Transverse colon (tissue), 4 donors: Measurements from ENCODE around the gene ZNF629. TPM values are rescaled to one million over a fixed set of nuclear protein-coding genes. Genes with fewer than 3 reads are reported as not detected.
A peak's percentile ranks its signal among the peaks of the same experiment; 100 is the strongest.

ENCODE experiments used
- DNase-seq: peaks from one replicate; pipeline ENCODE4 v3.0.0-alpha.2; 2019
- H3K27ac ChIP-seq, 4 donors: fragments of 200-600 bp; sonication (generic); 2 replicates each; pipeline ENCODE4 v1.5.1; 2016 to 2018; ENCODE audit warnings: inconsistent platforms in 4 of 4
- H3K27me3 ChIP-seq: fragments of 200-600 bp; sonication (generic); 2 replicates; pipeline ENCODE4 v1.5.1; 2017; ENCODE audit warnings: inconsistent platforms
- H3K36me3 ChIP-seq, 4 donors: fragments of 200-600 bp; sonication (generic); 2 replicates each; pipeline ENCODE4 v1.5.1; 2017 to 2019; ENCODE audit warnings: inconsistent platforms in 4 of 4
- H3K4me1 ChIP-seq, 4 donors: fragments of 200-600 bp; sonication (generic); 2 replicates each; pipeline ENCODE4 v1.5.1; 2017 to 2020; ENCODE audit warnings: inconsistent platforms in 4 of 4
- H3K4me3 ChIP-seq, 4 donors: fragments of 200-600 bp; sonication (generic); 1 replicate in 1 of 4; 2 replicates in 3 of 4; pipeline versions ENCODE4 v1.5.1 to v1.6.1; 2017 to 2019; ENCODE audit warnings: inconsistent platforms in 4 of 4
- H3K9me3 ChIP-seq, 2 donors: fragments of 200-600 bp; sonication (generic); 2 replicates each; pipeline ENCODE4 v1.5.1; 2017 to 2019; ENCODE audit warnings: inconsistent platforms in 2 of 2
- EP300 ChIP-seq: sonication (generic); formaldehyde crosslinking; IDR thresholded peaks from one replicate; pipeline ENCODE4 v1.6.1; 2017; ENCODE audit warnings: antibody characterized with exemption, low read depth
- POLR2A ChIP-seq: fragments of 450-650 bp; IDR thresholded peaks from one replicate; pipeline ENCODE4 v1.6.1; 2016; ENCODE audit warnings: antibody characterized with exemption, mild to moderate bottlenecking, moderate library complexity
- POLR2AphosphoS5 ChIP-seq, 3 donors: sonication (generic); formaldehyde crosslinking; IDR thresholded peaks; one replicate each; pipeline ENCODE4 v1.6.1; 2016; ENCODE audit warnings: antibody characterized with exemption in 3 of 3
- WGBS, 2 donors: methylation state at CpG; one replicate each; pipeline ENCODE4 v1.1.5; 2018; ENCODE audit warnings: low coverage in 1 of 2; 5-methylcytosine and 5-hydroxymethylcytosine counted together
- in situ Hi-C, 4 donors: fragments of 200-750 bp; cut with MboI; loops; one replicate each; pipeline versions ENCODE4 v1.15.0 to v1.15.1; 2017; ENCODE audit warnings: low sequenced_read_pairs in 3 of 4, low pct_ligation_motif_present in 1 of 4, low pct_unique_long_range_greater_than_20kb in 1 of 4
- intact Hi-C: fragments of 100-400 bp; cut with DNase I; formaldehyde crosslinking; loops from one replicate; pipeline ENCODE4 v1.15.1; 2023; ENCODE audit warnings: low total_unique reads
- total RNA-seq, 4 donors: library from RNA; depleted of rRNA; stranded (reverse); fragments of >200 nt; gene quantifications; one replicate each; pipeline ENCODE4 v1.1.0, GENCODE V29; 2016
- TF ChIP-seq, protein P1 (sequence below), 5 experiments: fragments of 200-600 bp in 3 of 5; fragments of 450-650 bp in 2 of 5; sonication (generic) in 3 of 5; IDR thresholded peaks; 1 replicate in 2 of 5; 2 replicates in 3 of 5; pipeline ENCODE4 v1.5.1; 2016 to 2017; ENCODE audit warnings: antibody characterized with exemption in 5 of 5, inconsistent platforms in 3 of 5, mild to moderate bottlenecking in 2 of 5, moderate library complexity in 1 of 5

The ZNF629 gene
- total RNA-seq, 4 donors from 2014 or later, result 13.5 to 29.9 (median 16.4) TPM

DNA sequence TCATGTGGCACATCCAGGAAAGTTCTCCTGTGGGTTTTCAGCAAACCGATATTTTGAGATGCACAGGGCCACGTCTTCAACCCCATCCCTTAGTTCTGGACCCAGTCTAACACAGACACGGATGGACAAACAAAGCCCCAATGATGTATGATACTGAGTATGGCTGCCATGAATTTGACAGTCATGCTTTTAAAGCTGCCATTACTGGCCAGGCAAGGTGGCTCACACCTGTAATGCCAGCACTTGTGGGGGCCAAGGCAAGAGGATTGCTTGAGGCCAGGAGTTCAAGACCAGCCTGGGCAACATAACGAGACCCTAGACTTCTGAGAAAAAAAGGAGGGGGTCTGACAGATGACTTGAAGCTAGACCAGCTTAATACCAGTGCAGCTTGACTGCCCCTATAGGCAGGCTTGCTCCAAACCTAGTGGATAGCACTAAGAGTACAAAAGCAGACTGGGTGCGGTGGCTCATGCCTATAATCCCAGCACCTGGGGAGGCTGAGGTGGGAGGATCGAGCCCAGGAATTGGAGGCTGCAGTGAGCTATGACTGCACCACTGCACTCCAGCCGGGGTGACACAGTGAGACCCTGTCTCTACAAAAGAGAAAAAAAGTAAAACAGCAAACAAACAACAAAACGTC is 10.8 kb upstream of the ZNF629 start:
- 67 to 100% methylated on average over 1 to 8 of the region's 8 CpGs for WGBS, 2 donors
- Histone ChIP-seq H3K27me3 (no peaks in the 10 kb centered on the region), H3K27ac (no peak overlapping the region), H3K4me1 (no peaks in the 10 kb centered on the region), H3K9me3 (no peaks in the 10 kb centered on the region), H3K36me3 (no peaks in the 10 kb centered on the region), H3K4me3 (no peak overlapping the region)
- in situ Hi-C loops (no loop called here), intact Hi-C loops (no loop called here)
- DNase-seq, result no peak
- TF ChIP-seq EP300, result no peak
- TF ChIP-seq, protein P1, sequence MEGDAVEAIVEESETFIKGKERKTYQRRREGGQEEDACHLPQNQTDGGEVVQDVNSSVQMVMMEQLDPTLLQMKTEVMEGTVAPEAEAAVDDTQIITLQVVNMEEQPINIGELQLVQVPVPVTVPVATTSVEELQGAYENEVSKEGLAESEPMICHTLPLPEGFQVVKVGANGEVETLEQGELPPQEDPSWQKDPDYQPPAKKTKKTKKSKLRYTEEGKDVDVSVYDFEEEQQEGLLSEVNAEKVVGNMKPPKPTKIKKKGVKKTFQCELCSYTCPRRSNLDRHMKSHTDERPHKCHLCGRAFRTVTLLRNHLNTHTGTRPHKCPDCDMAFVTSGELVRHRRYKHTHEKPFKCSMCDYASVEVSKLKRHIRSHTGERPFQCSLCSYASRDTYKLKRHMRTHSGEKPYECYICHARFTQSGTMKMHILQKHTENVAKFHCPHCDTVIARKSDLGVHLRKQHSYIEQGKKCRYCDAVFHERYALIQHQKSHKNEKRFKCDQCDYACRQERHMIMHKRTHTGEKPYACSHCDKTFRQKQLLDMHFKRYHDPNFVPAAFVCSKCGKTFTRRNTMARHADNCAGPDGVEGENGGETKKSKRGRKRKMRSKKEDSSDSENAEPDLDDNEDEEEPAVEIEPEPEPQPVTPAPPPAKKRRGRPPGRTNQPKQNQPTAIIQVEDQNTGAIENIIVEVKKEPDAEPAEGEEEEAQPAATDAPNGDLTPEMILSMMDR (IDR thresholded peaks at IDR 0.05), result no peak
- TF ChIP-seq POLR2AphosphoS5 (IDR thresholded peaks at IDR 0.05), result no peak
- TF ChIP-seq POLR2A, result no peak

DNA sequence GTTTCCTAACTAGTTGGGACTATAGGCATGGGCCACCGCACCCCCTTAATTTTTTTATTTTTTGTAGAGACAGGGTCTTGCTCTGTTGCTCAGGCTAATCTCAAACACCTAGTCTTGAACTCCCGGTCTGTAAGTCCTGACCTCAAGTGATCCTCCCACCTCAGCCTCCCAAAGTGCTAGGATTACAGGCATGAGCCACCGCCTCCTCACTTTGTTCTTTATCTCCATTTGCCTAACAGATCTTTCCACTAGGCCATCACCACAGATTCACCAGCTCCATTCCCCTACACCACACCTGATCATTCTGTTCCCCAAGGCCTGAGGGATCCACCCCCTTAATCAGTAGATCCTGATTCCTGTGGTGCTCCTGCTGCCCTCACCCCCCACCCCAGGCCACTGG is 7.6 kb upstream of the ZNF629 start:
- WGBS, 2 donors, result 95 to 100% methylated on average over 1 to 3 of the region's 3 CpGs
- intact Hi-C loops (no loop called here), in situ Hi-C loops (no loop called here)
- Histone ChIP-seq H3K27me3 (no peaks in the 10 kb centered on the region), H3K4me1 (no peaks in the 10 kb centered on the region), H3K4me3 (no peak overlapping the region), H3K27ac (no peak overlapping the region), H3K9me3 (no peaks in the 10 kb centered on the region), H3K36me3 (no peaks in the 10 kb centered on the region)
- DNase-seq, result no peak
- TF ChIP-seq POLR2A (no peak), POLR2AphosphoS5 (IDR thresholded peaks at IDR 0.05) (no peak), EP300 (no peak)
- TF ChIP-seq, protein P1 (IDR thresholded peaks at IDR 0.05), result no peak

- no peaks in the 10 kb centered on the region for H3K36me3 ChIP-seq
- H3K9me3 ChIP-seq, result no peaks in the 10 kb centered on the region
- H3K27me3 ChIP-seq, result no peaks in the 10 kb centered on the region
- intact Hi-C loops (no loop called here), in situ Hi-C loops (no loop called here)
- H3K4me1 ChIP-seq, result no peaks in the 10 kb centered on the region
- no peak overlapping the region for H3K27ac ChIP-seq
- 72 to 81% methylated on average over 2 to 7 of the region's 7 CpGs for WGBS, 2 donors
- TF ChIP-seq POLR2AphosphoS5 (IDR thresholded peaks at IDR 0.05) (no peak), POLR2A (no peak)
- TF ChIP-seq, protein P1 (IDR thresholded peaks at IDR 0.05), result no peak
- no peak overlapping the region for H3K4me3 ChIP-seq
- no peak for DNase-seq
These were observed 6.6 kb upstream of the ZNF629 start for GRCh38 chr16:30793508-30794069.

GRCh38 chr16:30787613-30788378 is 791 bp upstream of the ZNF629 start:
- Histone ChIP-seq H3K27me3 (no peaks in the 10 kb centered on the region), H3K4me3 (peak overlapping the region; percentile 52 to 100 (median 90)), H3K4me1 (peaks cover 8 to 21% (median 12%) of the 10 kb centered on the region in 4 donors), H3K36me3 (peaks cover 0 to 6% (median 0%) of the 10 kb centered on the region in 4 donors), H3K9me3 (no peaks in the 10 kb centered on the region), H3K27ac (peak overlapping the region; percentile 85 to 97 (median 90))
- no peak for DNase-seq
- intact Hi-C loops (no loop called here), in situ Hi-C loops (no loop called here)
- TF ChIP-seq EP300 (no peak), POLR2AphosphoS5 (IDR thresholded peaks at IDR 0.05) (no peak), POLR2A (no peak)
- TF ChIP-seq, protein P1 (IDR thresholded peaks at IDR 0.05), result no peak
- WGBS, 2 donors, result 27 to 65% methylated on average over 2 to 10 of the region's 11 CpGs
